ENCODE data around the gene TSHZ2.

TSHZ2 gene

DNA sequence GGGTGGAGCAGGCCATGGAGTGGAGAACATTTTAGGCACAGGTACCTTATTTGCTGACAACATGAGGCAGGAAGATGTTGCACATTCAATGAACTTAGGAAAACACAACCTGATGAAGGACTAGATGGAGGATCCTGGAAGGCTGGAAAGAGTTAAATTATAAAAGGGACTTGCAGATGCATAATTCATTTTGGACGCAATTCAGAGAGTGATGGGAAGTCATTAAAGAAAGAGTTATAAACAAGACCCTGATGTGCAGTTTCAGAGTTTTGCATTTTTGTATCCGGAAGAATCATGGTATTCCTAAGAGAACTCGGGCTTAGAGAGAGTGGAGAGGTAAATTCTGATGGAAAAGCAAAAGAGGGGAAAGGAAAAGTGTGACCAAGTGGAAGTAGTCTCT lies 104.5 kb downstream of the TSHZ2 start:
- POLR2A ChIA-PET: no interaction called here
- DNase-seq (ENCODE audit: low read depth, low spot score): no peak
- H3K4me3 ChIP-seq (ENCODE audit: low read depth, low read length): no peak overlapping the region
- CTCF ChIA-PET: no interaction called here
- TF ChIP-seq, protein P1, sequence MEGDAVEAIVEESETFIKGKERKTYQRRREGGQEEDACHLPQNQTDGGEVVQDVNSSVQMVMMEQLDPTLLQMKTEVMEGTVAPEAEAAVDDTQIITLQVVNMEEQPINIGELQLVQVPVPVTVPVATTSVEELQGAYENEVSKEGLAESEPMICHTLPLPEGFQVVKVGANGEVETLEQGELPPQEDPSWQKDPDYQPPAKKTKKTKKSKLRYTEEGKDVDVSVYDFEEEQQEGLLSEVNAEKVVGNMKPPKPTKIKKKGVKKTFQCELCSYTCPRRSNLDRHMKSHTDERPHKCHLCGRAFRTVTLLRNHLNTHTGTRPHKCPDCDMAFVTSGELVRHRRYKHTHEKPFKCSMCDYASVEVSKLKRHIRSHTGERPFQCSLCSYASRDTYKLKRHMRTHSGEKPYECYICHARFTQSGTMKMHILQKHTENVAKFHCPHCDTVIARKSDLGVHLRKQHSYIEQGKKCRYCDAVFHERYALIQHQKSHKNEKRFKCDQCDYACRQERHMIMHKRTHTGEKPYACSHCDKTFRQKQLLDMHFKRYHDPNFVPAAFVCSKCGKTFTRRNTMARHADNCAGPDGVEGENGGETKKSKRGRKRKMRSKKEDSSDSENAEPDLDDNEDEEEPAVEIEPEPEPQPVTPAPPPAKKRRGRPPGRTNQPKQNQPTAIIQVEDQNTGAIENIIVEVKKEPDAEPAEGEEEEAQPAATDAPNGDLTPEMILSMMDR (IDR thresholded peaks at IDR 0.05; ENCODE audit: insufficient read depth, low read length, missing control alignments): no peak

GRCh38 chr20:53077373-53078205 lies 105.4 kb downstream of the TSHZ2 start:
- H3K4me3 ChIP-seq (ENCODE audit: low read depth, low read length): no peak overlapping the region
- POLR2A ChIA-PET: no interaction called here
- CTCF ChIA-PET: no interaction called here
- TF ChIP-seq, protein P1 (IDR thresholded peaks at IDR 0.05; ENCODE audit: insufficient read depth, low read length, missing control alignments): no peak
- DNase-seq (ENCODE audit: low read depth, low spot score): no peak

DNA sequence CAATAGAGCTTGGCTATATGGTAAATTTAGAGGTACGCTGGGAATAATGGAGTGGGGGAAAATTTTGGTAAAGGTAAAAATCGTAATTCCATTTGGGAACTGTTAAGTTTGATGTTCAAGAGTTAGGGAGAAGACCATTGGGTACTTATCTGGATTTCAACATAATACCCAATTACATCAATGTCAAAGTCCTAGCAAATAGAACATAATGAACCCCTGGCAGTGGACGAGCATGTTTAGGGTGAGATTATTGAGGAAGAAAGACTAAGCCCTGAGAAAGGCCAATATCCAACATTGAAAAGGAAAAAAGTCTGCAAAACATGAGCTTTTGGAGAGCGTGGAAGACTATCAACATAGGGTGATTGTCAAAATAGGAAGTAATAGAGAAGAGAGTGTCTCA lies 106.6 kb downstream of the TSHZ2 start:
- ChIA-PET CTCF (no interaction called here), POLR2A (no interaction called here)
- DNase-seq (ENCODE audit: low read depth, low spot score): no peak
- TF ChIP-seq, protein P1 (IDR thresholded peaks at IDR 0.05; ENCODE audit: insufficient read depth, low read length, missing control alignments): no peak
- no peak overlapping the region for H3K4me3 ChIP-seq (ENCODE audit: low read depth, low read length)

GRCh38 chr20:53079261-53079691 lies 107.1 kb downstream of the TSHZ2 start:
- H3K4me3 ChIP-seq (ENCODE audit: low read depth, low read length): no peak overlapping the region
- POLR2A ChIA-PET: no interaction called here
- TF ChIP-seq, protein P1 (IDR thresholded peaks at IDR 0.05; ENCODE audit: insufficient read depth, low read length, missing control alignments): no peak
- DNase-seq (ENCODE audit: low read depth, low spot score): no peak
- CTCF ChIA-PET: no interaction called here

DNA sequence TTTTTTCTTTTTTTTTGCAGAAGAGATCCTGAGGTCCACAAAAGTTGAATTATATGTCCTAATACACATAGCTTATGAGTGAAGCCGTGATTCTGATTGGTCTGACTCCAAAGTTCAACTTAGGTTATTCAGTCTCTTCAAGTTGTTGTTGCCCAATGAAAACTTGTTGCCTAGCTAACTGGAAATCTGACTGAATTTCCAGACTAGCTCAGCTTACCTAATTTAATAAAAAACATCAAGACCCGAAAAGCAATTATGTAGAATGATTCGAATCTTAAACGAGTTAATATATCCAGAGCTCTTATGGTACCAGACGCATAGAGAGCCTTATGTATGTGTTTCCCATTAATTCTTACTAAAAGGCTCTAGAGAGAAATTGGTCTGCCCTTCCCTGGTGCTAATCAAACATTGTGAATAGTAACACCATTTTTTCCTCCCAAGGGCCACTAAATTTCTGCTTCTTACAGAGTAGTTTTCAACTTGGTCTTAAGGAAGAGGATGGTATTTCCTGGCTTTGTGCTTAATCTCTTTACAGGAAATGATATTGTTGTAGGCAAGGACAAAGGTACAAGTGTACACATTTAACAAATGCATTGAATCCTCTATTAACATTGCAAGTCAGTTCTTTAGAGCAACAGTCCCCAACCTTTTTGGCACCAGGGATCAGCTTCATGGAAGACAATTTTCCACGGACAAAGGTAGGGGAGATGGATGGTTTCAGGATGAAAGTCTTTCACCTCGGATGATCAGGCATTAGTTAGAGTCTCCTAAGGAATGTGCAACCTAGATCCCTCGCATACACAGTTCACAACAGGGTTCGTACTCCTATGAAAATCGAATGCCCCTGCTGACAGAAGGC lies 107.9 kb downstream of the TSHZ2 start:
- ChIA-PET POLR2A (no interaction called here), CTCF (no interaction called here)
- TF ChIP-seq, protein P1 (IDR thresholded peaks at IDR 0.05; ENCODE audit: insufficient read depth, low read length, missing control alignments): no peak
- DNase-seq (ENCODE audit: low read depth, low spot score): no peak
- no peak overlapping the region for H3K4me3 ChIP-seq (ENCODE audit: low read depth, low read length)

GRCh38 chr20:53080687-53080962 lies 108.5 kb downstream of the TSHZ2 start:
- DNase-seq (ENCODE audit: low read depth, low spot score): no peak
- H3K4me3 ChIP-seq (ENCODE audit: low read depth, low read length): no peak overlapping the region
- POLR2A ChIA-PET: no interaction called here
- TF ChIP-seq, protein P1 (IDR thresholded peaks at IDR 0.05; ENCODE audit: insufficient read depth, low read length, missing control alignments): no peak
- CTCF ChIA-PET: no interaction called here

Measured in AG04449 (cell line).